ENCODE data around the gene AP2A1.

Gene AP2A1

DNA sequence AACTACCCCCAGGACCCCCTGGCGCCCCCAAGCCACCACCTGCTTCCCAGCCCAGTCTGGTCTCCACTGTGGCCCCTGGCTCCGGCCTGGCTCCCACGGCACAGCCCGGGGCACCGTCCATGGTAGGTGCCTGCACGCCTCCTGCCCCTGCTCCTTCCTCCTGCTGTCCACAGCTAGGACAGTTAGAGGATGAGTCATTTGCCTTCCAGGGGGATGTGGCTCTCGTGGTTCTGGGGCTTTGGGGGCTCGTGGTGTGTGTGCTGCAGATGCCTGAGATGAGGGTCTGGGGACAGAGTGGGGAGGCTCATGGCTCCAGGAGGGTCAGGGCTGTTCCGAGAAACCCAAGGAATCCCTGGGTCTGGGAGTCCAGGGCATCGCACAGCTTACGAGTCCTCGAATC lies 64.0 kb downstream of the AP2A1 start:
- Histone ChIP-seq H2AK5ac (ENCODE audit: low read length) (no peak overlapping the region), H2BK120ac (ENCODE audit: insufficient read depth, low read length, poor library complexity) (no peak overlapping the region), H3K14ac (ENCODE audit: low read length) (no peak overlapping the region), H4K8ac (ENCODE audit: low read depth, low read length) (no peak overlapping the region), H3K4me1 (ENCODE audit: control insufficient read depth in 1 of 2, insufficient read depth in 2 of 2, low read length in 2 of 2) (no peaks in the 10 kb centered on the region), H3K4me3 (ENCODE audit: low read depth, low read length) (no peak overlapping the region), H4K91ac (ENCODE audit: low read depth, low read length) (no peak overlapping the region), H2AFZ (ENCODE audit: insufficient read depth, low read length, poor library complexity) (no peak overlapping the region), H3K36me3 (ENCODE audit: control insufficient read depth in 1 of 2, insufficient read depth in 2 of 2, low read length in 2 of 2) (peaks cover 81 to 87% of the 10 kb centered on the region in 2 experiments), H3K27me3 (ENCODE audit: insufficient read depth, low read length) (no peaks in the 10 kb centered on the region), H3K79me2 (ENCODE audit: control insufficient read depth, insufficient read depth, low read length, poor library complexity) (no peaks in the 10 kb centered on the region), H3K4me2 (ENCODE audit: low read length) (no peak overlapping the region), H3K18ac (ENCODE audit: low read length) (no peak overlapping the region), H2BK12ac (ENCODE audit: low read length) (no peak overlapping the region), H3K27ac (ENCODE audit: low read depth, low read length) (no peak overlapping the region), H2BK5ac (ENCODE audit: low read depth, low read length, poor library complexity) (no peak overlapping the region), H3K9me3 (ENCODE audit: insufficient read depth, low read depth, low read length) (peaks cover 6% of the 10 kb centered on the region), H4K12ac (ENCODE audit: low read depth, low read length) (no peak overlapping the region), H3K23ac (ENCODE audit: low read length) (no peak overlapping the region), H3K79me1 (ENCODE audit: low read length) (no peaks in the 10 kb centered on the region), H3K9ac (ENCODE audit: low read length) (no peak overlapping the region), H3K4ac (ENCODE audit: low read depth, low read length) (no peak overlapping the region)
- DNase-seq, result no peak
- no CpG with 5 or more reads among the region's 12 CpGs for WGBS (ENCODE audit: extremely low coverage, insufficient coverage, insufficient read length)

DNA sequence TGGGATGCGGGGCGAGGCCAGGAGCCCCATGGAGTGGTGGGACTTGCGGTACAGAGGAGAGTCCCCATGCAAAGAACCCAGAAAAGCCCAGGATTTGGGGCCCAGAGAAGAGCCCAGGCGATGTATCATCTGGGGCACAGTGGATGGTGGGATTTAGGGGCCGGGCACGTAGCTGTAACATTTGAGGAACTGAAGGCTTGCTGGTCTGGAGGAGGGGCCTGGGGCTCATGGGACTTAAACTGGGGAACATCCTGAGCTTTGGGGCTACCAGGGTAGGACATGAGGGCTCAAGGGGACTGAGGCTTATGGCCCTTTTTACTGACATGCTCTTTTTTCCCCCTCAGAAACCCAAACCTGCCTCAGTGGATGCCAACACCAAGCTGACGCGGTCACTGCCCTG lies 64.8 kb downstream of the AP2A1 start:
- Histone ChIP-seq H3K4ac (ENCODE audit: low read depth, low read length) (no peak overlapping the region), H3K23ac (ENCODE audit: low read length) (no peak overlapping the region), H3K4me2 (ENCODE audit: low read length) (no peak overlapping the region), H3K27ac (ENCODE audit: low read depth, low read length) (no peak overlapping the region), H3K9me3 (ENCODE audit: insufficient read depth, low read depth, low read length) (peaks cover 6% of the 10 kb centered on the region), H2AFZ (ENCODE audit: insufficient read depth, low read length, poor library complexity) (no peak overlapping the region), H3K79me2 (ENCODE audit: control insufficient read depth, insufficient read depth, low read length, poor library complexity) (no peaks in the 10 kb centered on the region), H3K36me3 (ENCODE audit: control insufficient read depth in 1 of 2, insufficient read depth in 2 of 2, low read length in 2 of 2) (peaks cover 87 to 91% of the 10 kb centered on the region in 2 experiments), H2BK12ac (ENCODE audit: low read length) (no peak overlapping the region), H4K91ac (ENCODE audit: low read depth, low read length) (no peak overlapping the region), H3K4me1 (ENCODE audit: control insufficient read depth in 1 of 2, insufficient read depth in 2 of 2, low read length in 2 of 2) (no peaks in the 10 kb centered on the region), H2BK120ac (ENCODE audit: insufficient read depth, low read length, poor library complexity) (no peak overlapping the region), H3K14ac (ENCODE audit: low read length) (no peak overlapping the region), H3K79me1 (ENCODE audit: low read length) (no peaks in the 10 kb centered on the region), H3K27me3 (ENCODE audit: insufficient read depth, low read length) (no peaks in the 10 kb centered on the region), H4K12ac (ENCODE audit: low read depth, low read length) (no peak overlapping the region), H3K18ac (ENCODE audit: low read length) (no peak overlapping the region), H4K8ac (ENCODE audit: low read depth, low read length) (no peak overlapping the region), H3K9ac (ENCODE audit: low read length) (no peak overlapping the region), H2AK5ac (ENCODE audit: low read length) (no peak overlapping the region), H2BK5ac (ENCODE audit: low read depth, low read length, poor library complexity) (no peak overlapping the region), H3K4me3 (ENCODE audit: low read depth, low read length) (no peak overlapping the region)
- WGBS (ENCODE audit: extremely low coverage, insufficient coverage, insufficient read length), result no CpG with 5 or more reads among the region's 8 CpGs
- no peak for DNase-seq

DNA sequence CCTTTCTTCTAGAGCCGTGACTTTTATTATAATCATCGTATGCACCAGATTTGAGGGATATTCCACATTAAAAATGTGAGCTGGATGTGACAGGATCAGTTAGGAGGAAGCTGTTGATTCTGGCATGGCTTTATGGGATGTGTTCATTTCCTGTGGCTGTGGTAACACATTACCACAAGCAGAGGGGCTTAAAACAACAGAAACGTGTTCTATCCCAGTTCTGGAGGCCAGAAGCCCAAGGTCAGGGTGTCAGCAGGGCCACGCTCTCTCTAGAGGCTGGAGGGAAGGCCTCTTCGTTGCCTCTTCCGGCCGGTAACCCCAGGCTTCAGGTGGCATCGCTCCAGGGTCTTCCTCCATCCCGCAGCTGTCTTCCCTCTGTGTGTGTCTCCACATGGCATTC lies 65.8 kb downstream of the AP2A1 start:
- Histone ChIP-seq H3K4me1 (ENCODE audit: control insufficient read depth in 1 of 2, insufficient read depth in 2 of 2, low read length in 2 of 2) (peaks cover 0 to 3% of the 10 kb centered on the region in 2 experiments), H2BK5ac (ENCODE audit: low read depth, low read length, poor library complexity) (no peak overlapping the region), H3K4ac (ENCODE audit: low read depth, low read length) (no peak overlapping the region), H3K36me3 (ENCODE audit: control insufficient read depth in 1 of 2, insufficient read depth in 2 of 2, low read length in 2 of 2) (peaks cover 87 to 93% of the 10 kb centered on the region in 2 experiments), H3K79me2 (ENCODE audit: control insufficient read depth, insufficient read depth, low read length, poor library complexity) (no peaks in the 10 kb centered on the region), H3K4me3 (ENCODE audit: low read depth, low read length) (no peak overlapping the region), H3K18ac (ENCODE audit: low read length) (no peak overlapping the region), H3K27ac (ENCODE audit: low read depth, low read length) (no peak overlapping the region), H2AFZ (ENCODE audit: insufficient read depth, low read length, poor library complexity) (no peak overlapping the region), H3K14ac (ENCODE audit: low read length) (no peak overlapping the region), H3K4me2 (ENCODE audit: low read length) (no peak overlapping the region), H3K23ac (ENCODE audit: low read length) (no peak overlapping the region), H4K8ac (ENCODE audit: low read depth, low read length) (no peak overlapping the region), H3K9me3 (ENCODE audit: insufficient read depth, low read depth, low read length) (peaks cover 6% of the 10 kb centered on the region), H3K79me1 (ENCODE audit: low read length) (no peaks in the 10 kb centered on the region), H3K9ac (ENCODE audit: low read length) (no peak overlapping the region), H4K91ac (ENCODE audit: low read depth, low read length) (no peak overlapping the region), H2BK12ac (ENCODE audit: low read length) (no peak overlapping the region), H2AK5ac (ENCODE audit: low read length) (no peak overlapping the region), H3K27me3 (ENCODE audit: insufficient read depth, low read length) (no peaks in the 10 kb centered on the region), H2BK120ac (ENCODE audit: insufficient read depth, low read length, poor library complexity) (no peak overlapping the region), H4K12ac (ENCODE audit: low read depth, low read length) (no peak overlapping the region)
- no CpG with 5 or more reads among the region's 9 CpGs for WGBS (ENCODE audit: extremely low coverage, insufficient coverage, insufficient read length)
- DNase-seq, result no peak

DNA sequence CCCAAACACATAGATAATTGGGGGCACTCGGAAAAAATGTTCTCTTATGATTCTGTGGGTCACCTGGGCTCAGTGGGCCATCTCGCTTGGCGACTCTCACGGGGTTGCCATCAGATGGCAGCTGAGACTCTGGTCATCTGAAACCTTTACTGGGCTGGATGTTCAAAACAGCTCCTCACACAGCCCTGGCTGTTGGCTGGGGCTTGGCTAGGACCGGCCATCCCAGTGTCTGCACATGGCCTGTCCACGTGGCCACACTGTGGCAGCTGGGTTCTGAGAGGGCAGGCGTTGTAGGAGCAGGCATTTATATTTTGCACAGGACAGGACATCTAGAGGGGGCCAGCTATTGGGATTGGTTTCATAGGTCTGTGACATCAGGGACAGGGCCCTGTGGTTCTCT lies 66.8 kb downstream of the AP2A1 start:
- Histone ChIP-seq H3K27ac (ENCODE audit: low read depth, low read length) (no peak overlapping the region), H3K18ac (ENCODE audit: low read length) (no peak overlapping the region), H3K9me3 (ENCODE audit: insufficient read depth, low read depth, low read length) (peaks cover 2% of the 10 kb centered on the region), H3K79me1 (ENCODE audit: low read length) (no peaks in the 10 kb centered on the region), H3K4me1 (ENCODE audit: control insufficient read depth in 1 of 2, insufficient read depth in 2 of 2, low read length in 2 of 2) (peaks cover 0 to 3% of the 10 kb centered on the region in 2 experiments), H2AFZ (ENCODE audit: insufficient read depth, low read length, poor library complexity) (no peak overlapping the region), H3K79me2 (ENCODE audit: control insufficient read depth, insufficient read depth, low read length, poor library complexity) (no peaks in the 10 kb centered on the region), H2BK5ac (ENCODE audit: low read depth, low read length, poor library complexity) (no peak overlapping the region), H3K4me2 (ENCODE audit: low read length) (no peak overlapping the region), H2BK12ac (ENCODE audit: low read length) (no peak overlapping the region), H4K12ac (ENCODE audit: low read depth, low read length) (no peak overlapping the region), H2AK5ac (ENCODE audit: low read length) (no peak overlapping the region), H3K36me3 (ENCODE audit: control insufficient read depth in 1 of 2, insufficient read depth in 2 of 2, low read length in 2 of 2) (peaks cover 92 to 94% of the 10 kb centered on the region in 2 experiments), H3K27me3 (ENCODE audit: insufficient read depth, low read length) (no peaks in the 10 kb centered on the region), H3K9ac (ENCODE audit: low read length) (no peak overlapping the region), H3K23ac (ENCODE audit: low read length) (no peak overlapping the region), H3K4me3 (ENCODE audit: low read depth, low read length) (no peak overlapping the region), H3K14ac (ENCODE audit: low read length) (no peak overlapping the region), H2BK120ac (ENCODE audit: insufficient read depth, low read length, poor library complexity) (no peak overlapping the region), H3K4ac (ENCODE audit: low read depth, low read length) (no peak overlapping the region), H4K8ac (ENCODE audit: low read depth, low read length) (no peak overlapping the region), H4K91ac (ENCODE audit: low read depth, low read length) (no peak overlapping the region)
- WGBS (ENCODE audit: extremely low coverage, insufficient coverage, insufficient read length), result no CpG with 5 or more reads among the region's 7 CpGs
- no peak for DNase-seq
